H1 (cell line): ENCODE results near the gene TAOK1. TPM values are rescaled to one million over a fixed set of nuclear protein-coding genes. Genes with fewer than 3 reads are reported as not detected.

Source experiments
- CTCF ChIA-PET: fragments of 300-600 bp; sonication (Branson Sonifier 250); formaldehyde crosslinking; loops from one replicate; lab custom pipeline; 2021; ENCODE audit not compliant: partially characterized antibody; lab: Charles Lee
- POLR2A ChIA-PET: fragments of 300-600 bp; sonication (Branson Sonifier 250); formaldehyde crosslinking; loops from one replicate; lab custom pipeline; 2021; ENCODE audit warnings: inconsistent platforms; ENCODE audit not compliant: partially characterized antibody; lab: Charles Lee
- DNase-seq, 2 experiments: peaks; one replicate each; pipeline versions ENCODE4 v3.0.0 to v3.0.0-alpha.2; 2010 to 2022; ENCODE audit warnings: low spot score in 2 of 2, low read depth in 1 of 2, mixed read lengths in 1 of 2
- FAIRE-seq: peaks from 2 replicates; lab custom pipeline; 2011; peaks lifted over from hg19 to GRCh38; lab: Jason Lieb, UNC
- H2AFZ ChIP-seq: 2 replicates; pipeline ENCODE4 v1.8.1; 2012; ENCODE audit warnings: low read length, inconsistent platforms
- H2AK5ac ChIP-seq: 2 replicates; pipeline ENCODE4 v1.6.1; 2013; ENCODE audit warnings: low read depth, low read length
- H2BK120ac ChIP-seq: replicated peaks from 2 replicates; pipeline ENCODE3; 2013; ENCODE audit warnings: low read depth, low read length, inconsistent platforms
- H2BK12ac ChIP-seq: 2 replicates; pipeline ENCODE4 v1.6.1; 2013; ENCODE audit warnings: low read depth, low read length
- H2BK15ac ChIP-seq: 2 replicates; pipeline ENCODE4 v1.6.1; 2013; ENCODE audit warnings: low read length
- H2BK20ac ChIP-seq: 2 replicates; pipeline ENCODE4 v1.6.1; 2013; ENCODE audit warnings: low read length
- H2BK5ac ChIP-seq: 2 replicates; pipeline ENCODE4 v1.6.1; 2013; ENCODE audit warnings: low read depth, low read length
- H3K14ac ChIP-seq: 2 replicates; pipeline ENCODE4 v1.6.1; 2013; ENCODE audit warnings: inconsistent platforms; ENCODE audit not compliant: insufficient read length
- H3K18ac ChIP-seq: 2 replicates; pipeline ENCODE4 v1.6.1; 2013; ENCODE audit warnings: low read length; ENCODE audit errors: extremely low read depth
- H3K23ac ChIP-seq: 2 replicates; pipeline ENCODE4 v1.6.1; 2013; ENCODE audit warnings: inconsistent platforms; ENCODE audit not compliant: insufficient read length
- H3K23me2 ChIP-seq: 2 replicates; pipeline ENCODE4 v1.6.1; 2013; ENCODE audit warnings: low read depth, low read length
- H3K27ac ChIP-seq: 2 replicates; pipeline ENCODE4 v1.6.1; 2011; ENCODE audit warnings: low read depth, low read length, inconsistent platforms
- H3K27me3 ChIP-seq, 4 experiments: replicated peaks in 1 of 4; 1 replicate in 1 of 4; 2 replicates in 3 of 4; pipeline versions ENCODE4 v1.6.1 to v1.8.1; 2011 to 2013; ENCODE audit warnings: low read length in 3 of 4, mild to moderate bottlenecking in 3 of 4, inconsistent platforms in 2 of 4, mixed read lengths in 2 of 4, moderate library complexity in 1 of 4; ENCODE audit not compliant: control insufficient read depth in 3 of 4, insufficient read depth in 3 of 4; ENCODE audit errors: extremely low read depth in 1 of 4
- H3K36me3 ChIP-seq, 4 experiments: 2 replicates each; pipeline versions ENCODE4 v1.6.1 to v1.8.1; 2011 to 2013; ENCODE audit warnings: mild to moderate bottlenecking in 4 of 4, low read length in 3 of 4, moderate library complexity in 2 of 4, control low read depth in 1 of 4, inconsistent platforms in 1 of 4; ENCODE audit not compliant: insufficient read depth in 4 of 4, control insufficient read depth in 2 of 4
- H3K4ac ChIP-seq: replicated peaks from 2 replicates; pipeline ENCODE3; 2013; ENCODE audit warnings: low read length, low read depth, mixed read lengths, inconsistent platforms; ENCODE audit not compliant: insufficient read length
- H3K4me1 ChIP-seq, 4 experiments: replicated peaks in 1 of 4; 1 replicate in 1 of 4; 2 replicates in 3 of 4; pipeline versions ENCODE4 v1.6.1 to v1.8.1; 2011 to 2013; ENCODE audit warnings: low read length in 3 of 4, inconsistent platforms in 2 of 4, mixed read lengths in 1 of 4; ENCODE audit not compliant: insufficient read depth in 4 of 4, control insufficient read depth in 3 of 4
- H3K4me2 ChIP-seq, 2 experiments: 2 replicates each; pipeline versions ENCODE4 v1.6.1 to v1.8.1; 2011 to 2013; ENCODE audit warnings: low read depth in 2 of 2, low read length in 2 of 2, control low read depth in 1 of 2, inconsistent platforms in 1 of 2, mild to moderate bottlenecking in 1 of 2; ENCODE audit not compliant: insufficient read depth in 1 of 2
- H3K4me3 ChIP-seq, 4 experiments: fragments of 200-600, 300-600 bp in 1 of 4; sonication (generic), shearing (Covaris generic), sonication (Bioruptor Twin) in 1 of 4; 2 replicates each; pipeline versions ENCODE4 v1.5.1 to v1.8.1; 2011 to 2016; ENCODE audit warnings: low read length in 4 of 4, low read depth in 3 of 4, control low read depth in 2 of 4, inconsistent platforms in 2 of 4, mild to moderate bottlenecking in 2 of 4, mixed read lengths in 1 of 4, moderate library complexity in 1 of 4; ENCODE audit not compliant: insufficient read depth in 2 of 4; ENCODE audit errors: extremely low read depth in 1 of 4
- H3K56ac ChIP-seq: replicated peaks from 2 replicates; pipeline ENCODE3; 2013; ENCODE audit warnings: low read depth, mild to moderate bottlenecking, mixed read lengths, low read length, inconsistent platforms; ENCODE audit not compliant: insufficient read length
- H3K79me1 ChIP-seq: 2 replicates; pipeline ENCODE4 v1.6.1; 2013; ENCODE audit warnings: low read depth, low read length, control low read depth
- H3K79me2 ChIP-seq, 2 experiments: 2 replicates each; pipeline versions ENCODE4 v1.6.1 to v1.8.1; 2012 to 2013; ENCODE audit warnings: low read length in 2 of 2, mild to moderate bottlenecking in 2 of 2, inconsistent platforms in 1 of 2; ENCODE audit not compliant: insufficient read depth in 2 of 2, control insufficient read depth in 1 of 2
- H3K9ac ChIP-seq, 4 experiments: replicated peaks in 1 of 4; 1 replicate in 1 of 4; 2 replicates in 3 of 4; pipeline versions ENCODE4 v1.6.1 to v1.8.1; 2011 to 2013; ENCODE audit warnings: low read depth in 3 of 4, low read length in 3 of 4, control low read depth in 2 of 4, mild to moderate bottlenecking in 2 of 4, moderate library complexity in 2 of 4, inconsistent platforms in 1 of 4; ENCODE audit errors: extremely low read depth in 1 of 4
- H3K9me3 ChIP-seq, 2 experiments: 2 replicates each; pipeline versions ENCODE4 v1.6.1 to v1.8.1; 2012 to 2013; ENCODE audit warnings: mild to moderate bottlenecking in 2 of 2, moderate library complexity in 2 of 2, control low read depth in 1 of 2, inconsistent platforms in 1 of 2, low read depth in 1 of 2, low read length in 1 of 2, mixed read lengths in 1 of 2; ENCODE audit not compliant: insufficient read depth in 2 of 2
- H4K20me1 ChIP-seq, 2 experiments: replicated peaks in 1 of 2; 2 replicates each; pipeline versions ENCODE3 to v1.8.1; 2011 to 2013; ENCODE audit warnings: inconsistent platforms in 2 of 2, low read length in 2 of 2, mild to moderate bottlenecking in 1 of 2; ENCODE audit not compliant: insufficient read depth in 2 of 2, control insufficient read depth in 1 of 2
- H4K5ac ChIP-seq: 2 replicates; pipeline ENCODE4 v1.6.1; 2013; ENCODE audit warnings: low read length, low read depth, mixed read lengths, inconsistent platforms; ENCODE audit not compliant: insufficient read length
- H4K8ac ChIP-seq: 2 replicates; pipeline ENCODE4 v1.8.0; 2013; ENCODE audit warnings: mild to moderate bottlenecking, moderate library complexity, low read length, inconsistent platforms; ENCODE audit not compliant: insufficient read depth; ENCODE audit errors: extremely low read depth
- H4K91ac ChIP-seq: replicated peaks from 2 replicates; pipeline ENCODE3; 2013; ENCODE audit warnings: low read length, mixed read lengths, inconsistent platforms; ENCODE audit not compliant: insufficient read length
- BRCA1 ChIP-seq: IDR thresholded peaks from 2 replicates; pipeline ENCODE4 v1.6.1; 2012; ENCODE audit warnings: low read depth, low read length, improper control_type of control experiment
- CBX8 ChIP-seq: fragments of 300-800, 300-1000 bp; sonication (generic); IDR thresholded peaks from 2 replicates; pipeline ENCODE4 v1.7.1; 2016; ENCODE audit warnings: low read depth, low read length, borderline replicate concordance
- EZH2 ChIP-seq: fragments of 200-600 bp; sonication (generic); IDR thresholded peaks from 2 replicates; pipeline ENCODE4 v1.7.1; 2012; ENCODE audit warnings: low read depth, mild to moderate bottlenecking, moderate library complexity, low read length, inconsistent platforms; ENCODE audit not compliant: severe bottlenecking
- FOSL1 ChIP-seq: IDR thresholded peaks from 2 replicates; pipeline ENCODE4 v1.6.1; 2011; ENCODE audit warnings: mild to moderate bottlenecking, low read depth, low read length, moderate library complexity; ENCODE audit not compliant: insufficient read depth
- JUN ChIP-seq: IDR thresholded peaks from 2 replicates; pipeline ENCODE4 v1.6.1; 2011; ENCODE audit warnings: low read depth, mild to moderate bottlenecking, improper control_type of control experiment, low read length
- MAFK ChIP-seq: IDR thresholded peaks from 2 replicates; pipeline ENCODE4 v1.6.1; 2012; ENCODE audit warnings: low read depth, mild to moderate bottlenecking, improper control_type of control experiment, low read length
- NANOG ChIP-seq: IDR thresholded peaks from 2 replicates; pipeline ENCODE4 v1.6.1; 2011; ENCODE audit warnings: low read length, low read depth, mild to moderate bottlenecking, inconsistent platforms; ENCODE audit not compliant: insufficient read depth, poor library complexity, severe bottlenecking
- RNF2 ChIP-seq: fragments of 200-900, 300-1000 bp; sonication (generic); IDR thresholded peaks from 2 replicates; pipeline ENCODE4 v1.7.1; 2016; ENCODE audit warnings: borderline replicate concordance, low read depth, mild to moderate bottlenecking, antibody characterized with exemption, low read length; ENCODE audit not compliant: poor library complexity, severe bottlenecking; ENCODE audit errors: missing control alignments
- SIN3A ChIP-seq, 2 experiments: IDR thresholded peaks in 1 of 2; conservative IDR thresholded peaks in 1 of 2; 2 replicates each; pipeline ENCODE4 v1.6.1; 2011 to 2012; ENCODE audit warnings: low read length in 2 of 2, improper control_type of control experiment in 1 of 2, low read depth in 1 of 2, mild to moderate bottlenecking in 1 of 2
- SIRT6 ChIP-seq: IDR thresholded peaks from one replicate; pipeline ENCODE4 v1.7.1; 2012; ENCODE audit warnings: low read length, inconsistent platforms
- WGBS, 2 experiments: shearing (Covaris generic) in 1 of 2; methylation state at CpG; one replicate each; pipeline versions ENCODE4 v1.1.6 to v1.1.7; 2013 to 2015; ENCODE audit warnings: low lambda C conversion rate in 2 of 2, mixed read lengths in 2 of 2, inconsistent platforms in 1 of 2, low coverage in 1 of 2, missing lambda C conversion rate in 1 of 2; ENCODE audit not compliant: insufficient replicate concordance in 2 of 2, insufficient coverage in 1 of 2, insufficient read length in 1 of 2; ENCODE audit errors: extremely low coverage in 1 of 2, missing lambda C conversion rate in 1 of 2; 5-methylcytosine and 5-hydroxymethylcytosine counted together
- polyA plus RNA-seq, 7 experiments: library from polyadenylated mRNA; depleted of rRNA in 3 of 7; stranded (reverse) in 5 of 7; unstranded in 2 of 7; fragments of >200 nt in 5 of 7; fragments of 200-250 nt in 2 of 7; gene quantifications; 1 replicate in 5 of 7; 2 replicates in 1 of 7; 4 replicates in 1 of 7; pipeline versions ENCODE4 v1.2.1 to v1.2.3, GENCODE V29; 2011 to 2013; ENCODE audit warnings: missing spikeins in 2 of 7, mixed read lengths in 2 of 7
- total RNA-seq: library from RNA; stranded (reverse); fragmentation: NEBNext Ultra II Directional; extraction: Animal tissue kit (Norgen Biotek cat#: 25700); gene quantifications from 2 replicates; pipeline ENCODE4 v1.2.1, GENCODE V29; 2021

The TAOK1 gene
- total and polyA plus RNA-seq, 2 of the 8 experiments (the other 6 are each of a cell fraction or from before 2014, with no cell fraction given): 12.2 to 90.6 TPM

DNA sequence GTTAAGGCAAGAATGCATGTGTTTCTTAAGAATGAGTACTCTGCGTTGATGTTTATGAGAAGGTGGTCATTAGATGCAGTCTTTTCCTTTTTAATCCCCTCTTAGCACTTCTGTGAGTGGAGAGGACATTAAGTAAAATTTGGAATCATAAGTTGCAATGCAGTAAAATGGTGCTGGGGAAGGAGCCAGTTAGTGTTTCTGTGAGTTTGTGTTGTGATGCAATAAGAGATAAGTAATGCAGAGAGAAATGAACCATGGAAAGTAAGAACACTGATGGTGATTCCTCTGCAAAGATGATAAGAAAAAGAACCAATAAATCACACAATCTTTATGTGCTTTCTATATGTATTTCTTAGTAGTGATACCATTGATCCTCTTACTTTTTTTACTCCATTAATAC, 156.7 kb downstream of the TAOK1 start:
- Histone ChIP-seq H3K23me2 (no peaks in the 10 kb centered on the region), H2BK12ac (no peak overlapping the region), H3K27ac (no peak overlapping the region), H2AK5ac (no peak overlapping the region), H3K27me3 (no peaks in the 10 kb centered on the region), H3K4me1 (no peaks in the 10 kb centered on the region), H2BK5ac (no peak overlapping the region), H3K9me3 (no peaks in the 10 kb centered on the region), H4K8ac (no peak overlapping the region), H3K79me2 (no peaks in the 10 kb centered on the region), H2BK20ac (no peak overlapping the region), H3K18ac (no peak overlapping the region), H4K5ac (no peak overlapping the region), H3K9ac (no peak overlapping the region), H3K4ac (no peak overlapping the region), H3K56ac (no peak overlapping the region), H2BK15ac (no peak overlapping the region), H3K79me1 (no peaks in the 10 kb centered on the region), H2BK120ac (no peak overlapping the region), H4K20me1 (no peaks in the 10 kb centered on the region), H3K36me3 (peaks cover 4 to 18% (median 11%) of the 10 kb centered on the region in 4 experiments; a peak in 7 of 8 replicates), H3K14ac (no peak overlapping the region), H2AFZ (no peak overlapping the region), H3K23ac (no peak overlapping the region), H3K4me3 (no peak overlapping the region), H3K4me2 (no peak overlapping the region), H4K91ac (no peak overlapping the region)
- WGBS, 2 experiments: 88% methylated on average over 1 of the region's 1 CpG; no CpG with 5 or more reads in 1 of the 2 experiments
- DNase-seq (no peak), FAIRE-seq (no peak)
- TF ChIP-seq SIN3A (conservative IDR thresholded peaks at IDR 0.05 in 1 of 2, IDR thresholded peaks at IDR 0.05 in 1 of 2; ENCODE audit: low read depth in 1 of 2, low read length in 2 of 2) (no peak), MAFK (no peak), RNF2 (no peak), CBX8 (no peak), SIRT6 (no peak), BRCA1 (no peak), JUN (no peak), FOSL1 (no peak), EZH2 (no peak), NANOG (no peak)
- POLR2A ChIA-PET: no interaction called here
- CTCF ChIA-PET: interaction anchor here (0.6 to 0.8 kb wide), 2 partner anchors 155 to 177 kb away, joined by 3 read pairs; no protein-coding TSS in a partner anchor
